T-cell (primary cell): ENCODE measurements around the gene MMP8. TPM values are rescaled to one million over a fixed set of nuclear protein-coding genes. Genes with fewer than 3 reads are reported as not detected.

Experiments used
- ATAC-seq, 4 experiments: fragments of 200-7000 bp in 3 of 4; fragments of 150-1000 bp in 1 of 4; cut with Tn5 transposase; replicated peaks in 1 of 4; 1 replicate in 3 of 4; 2 replicates in 1 of 4; pipeline ENCODE4 v1.10.0; 2021; ENCODE audit warnings: moderate library complexity in 3 of 4, mild to moderate bottlenecking in 2 of 4, moderate number of reproducible peaks in 1 of 4
- CTCF ChIA-PET, 2 donors: fragments of 300-600 bp; sonication (Branson Sonifier 250); formaldehyde crosslinking; loops; one replicate each; lab custom pipeline; 2022; ENCODE audit warnings: antibody characterized with exemption in 2 of 2; lab: Charles Lee
- POLR2A ChIA-PET, 2 donors: fragments of 300-600 bp; sonication (Branson Sonifier 250); formaldehyde crosslinking; loops; one replicate each; lab custom pipeline; 2022; ENCODE audit warnings: antibody characterized with exemption in 2 of 2; lab: Charles Lee
- DNase-seq, 35 experiments: peaks; one replicate each; pipeline versions ENCODE4 v3.0.0 to v3.0.0-alpha.2; 2013 to 2023
- H3K27ac ChIP-seq: one replicate; pipeline ENCODE4 v1.5.1; 2013; ENCODE audit warnings: low read length
- H3K27me3 ChIP-seq, 2 experiments: replicated peaks in 1 of 2; 1 replicate in 1 of 2; 2 replicates in 1 of 2; pipeline versions ENCODE4 v1.6.1 to v1.7.0; 2013; ENCODE audit warnings: low read length in 1 of 2, mixed read lengths in 1 of 2; ENCODE audit not compliant: control insufficient read depth in 2 of 2, insufficient read depth in 2 of 2; ENCODE audit errors: extremely low read depth in 1 of 2
- H3K36me3 ChIP-seq, 2 donors: 1 replicate in 1 of 2; 2 replicates in 1 of 2; pipeline versions ENCODE4 v1.6.1 to v1.7.0; 2013; ENCODE audit warnings: low read length in 1 of 2; ENCODE audit not compliant: control insufficient read depth in 2 of 2, insufficient read depth in 1 of 2; ENCODE audit errors: extremely low read depth in 1 of 2
- H3K4me1 ChIP-seq, 2 experiments: 1 replicate in 1 of 2; 2 replicates in 1 of 2; pipeline versions ENCODE4 v1.6.1 to v1.7.0; 2013; ENCODE audit warnings: low read length in 2 of 2, mixed read lengths in 1 of 2; ENCODE audit not compliant: insufficient read depth in 2 of 2, control insufficient read depth in 1 of 2; ENCODE audit errors: extremely low read depth in 1 of 2
- H3K4me3 ChIP-seq, 2 donors: 1 replicate in 1 of 2; 2 replicates in 1 of 2; pipeline versions ENCODE4 v1.5.1 to v1.7.0; 2013; ENCODE audit warnings: mild to moderate bottlenecking in 2 of 2, low read length in 1 of 2, moderate library complexity in 1 of 2; ENCODE audit not compliant: control insufficient read depth in 1 of 2; ENCODE audit errors: extremely low read depth in 1 of 2
- H3K9me3 ChIP-seq: 2 replicates; pipeline ENCODE4 v1.7.0; 2013
- H3K27ac Mint-ChIP-seq, 2 donors: one replicate each; pipeline ENCODE4 v1.8.0; 2020 to 2021; ENCODE audit warnings: mild to moderate bottlenecking in 2 of 2, mixed read lengths in 2 of 2
- H3K27me3 Mint-ChIP-seq, 2 donors: one replicate each; pipeline ENCODE4 v1.8.0; 2021 to 2022; ENCODE audit warnings: mixed read lengths in 2 of 2
- H3K36me3 Mint-ChIP-seq: one replicate; pipeline ENCODE4 v1.8.0; 2021; ENCODE audit warnings: mixed read lengths
- H3K4me1 Mint-ChIP-seq, 3 donors: one replicate each; pipeline ENCODE4 v1.8.0; 2020 to 2022; ENCODE audit warnings: mixed read lengths in 3 of 3, mild to moderate bottlenecking in 1 of 3
- H3K4me3 Mint-ChIP-seq, 3 donors: one replicate each; pipeline ENCODE4 v1.8.0; 2020 to 2022; ENCODE audit warnings: mild to moderate bottlenecking in 3 of 3, mixed read lengths in 3 of 3, moderate library complexity in 3 of 3
- H3K9me3 Mint-ChIP-seq, 3 donors: one replicate each; pipeline ENCODE4 v1.8.0; 2020 to 2022; ENCODE audit warnings: mixed read lengths in 3 of 3
- WGBS: methylation state at CpG from one replicate; pipeline ENCODE4 v1.1.5; 2013; ENCODE audit warnings: missing lambda C conversion rate; ENCODE audit not compliant: insufficient coverage; 5-methylcytosine and 5-hydroxymethylcytosine counted together
- total RNA-seq, 35 experiments: library from RNA in 6 of 35; stranded (reverse) in 6 of 35; fragments of 120-200 nt in 1 of 35; gene quantifications; one replicate each; pipeline versions ENCODE4 v1.2.1 to v1.2.4 and lab custom pipeline; 2013 to 2026

The MMP8 gene, protein sequence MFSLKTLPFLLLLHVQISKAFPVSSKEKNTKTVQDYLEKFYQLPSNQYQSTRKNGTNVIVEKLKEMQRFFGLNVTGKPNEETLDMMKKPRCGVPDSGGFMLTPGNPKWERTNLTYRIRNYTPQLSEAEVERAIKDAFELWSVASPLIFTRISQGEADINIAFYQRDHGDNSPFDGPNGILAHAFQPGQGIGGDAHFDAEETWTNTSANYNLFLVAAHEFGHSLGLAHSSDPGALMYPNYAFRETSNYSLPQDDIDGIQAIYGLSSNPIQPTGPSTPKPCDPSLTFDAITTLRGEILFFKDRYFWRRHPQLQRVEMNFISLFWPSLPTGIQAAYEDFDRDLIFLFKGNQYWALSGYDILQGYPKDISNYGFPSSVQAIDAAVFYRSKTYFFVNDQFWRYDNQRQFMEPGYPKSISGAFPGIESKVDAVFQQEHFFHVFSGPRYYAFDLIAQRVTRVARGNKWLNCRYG
- total RNA-seq (not detected), total RNA-seq (lab: John Stamatoyannopoulos, UW) (0 to 0.10 (median 0) reads per million in 29 experiments)
- not detected for total RNA-seq (2013)

DNA sequence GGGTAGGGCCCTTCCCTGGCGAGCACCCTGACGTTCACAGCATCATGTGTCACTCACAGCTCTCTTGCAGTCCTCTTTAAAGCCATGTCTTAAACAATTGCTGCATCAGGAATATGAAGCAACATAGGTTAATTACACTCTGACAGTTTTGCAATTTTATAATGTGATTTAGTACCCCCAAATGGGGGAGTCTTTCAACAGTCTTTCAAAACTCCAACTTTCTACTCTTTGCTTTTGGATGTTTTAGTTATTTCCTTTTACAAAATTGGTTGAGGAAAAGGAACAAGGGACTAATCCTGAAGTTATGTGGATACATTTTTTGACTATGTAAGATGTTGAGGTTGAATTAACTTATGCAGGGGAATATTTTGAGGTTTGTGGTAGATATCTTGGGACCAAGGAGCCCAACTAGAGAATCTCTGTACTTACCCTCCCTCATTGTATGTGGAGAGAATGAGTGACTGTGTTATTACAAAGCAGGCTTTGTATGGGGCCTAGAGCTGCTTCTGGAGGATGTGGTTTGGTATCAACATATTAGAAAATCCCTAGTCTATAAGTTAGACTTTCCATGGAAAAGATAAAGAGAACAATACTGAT is at the start of gene MMP8:
TSS of gene MMP8 (minus strand) at position 51 of the 597 bp plus-strand sequence. CDS start 99 bp downstream, outside the sequence.
- Histone ChIP-seq H3K36me3 (no peaks in the 10 kb centered on the region), H3K27ac (no peak within 1 kb of the TSS), H3K4me3 (no peak within 1 kb of the TSS), H3K4me1 (no peaks in the 10 kb centered on the region), H3K9me3 (no peaks in the 10 kb centered on the region), H3K27me3 (no peaks in the 10 kb centered on the region)
- Mint-ChIP-seq H3K4me1 (no peaks in the 10 kb centered on the region), H3K4me3 (no peak within 1 kb of the TSS), H3K27ac (no peak within 1 kb of the TSS), H3K36me3 (no peaks in the 10 kb centered on the region), H3K27me3 (peaks cover 2 to 6% of the 10 kb centered on the region in 2 donors), H3K9me3 (peaks cover 1 to 6% (median 4%) of the 10 kb centered on the region in 3 donors)
- ChIA-PET CTCF (no interaction called here), POLR2A (no interaction called here)
- no peak for ATAC-seq
- no CpG with 5 or more reads among the region's 2 CpGs for WGBS
- no peak for DNase-seq

DNA sequence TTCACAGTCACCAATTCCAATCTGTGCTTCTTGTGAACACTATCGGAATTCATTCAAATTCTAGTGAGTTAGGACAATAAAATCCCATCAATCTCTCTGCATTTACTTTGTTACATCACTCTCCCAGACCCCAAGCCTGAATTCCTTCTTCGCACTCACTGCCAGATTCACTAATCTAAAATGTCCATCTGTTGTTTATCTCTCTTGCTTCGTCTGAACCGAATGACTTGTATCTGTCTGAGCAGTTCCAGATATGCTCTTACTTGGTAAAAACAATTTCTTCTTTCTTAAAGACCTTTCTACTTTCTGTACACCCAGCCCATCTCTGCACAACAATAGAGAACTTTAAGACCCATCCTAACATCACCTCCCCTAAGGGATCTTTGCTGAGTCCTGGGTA is 48.6 kb upstream of the MMP8 start:
- WGBS = 94% methylated on average over 4 of the region's 4 CpGs
- Mint-ChIP-seq H3K9me3 (no peaks in the 10 kb centered on the region), H3K27me3 (peaks cover 5 to 21% of the 10 kb centered on the region in 2 donors), H3K4me1 (no peaks in the 10 kb centered on the region), H3K36me3 (no peaks in the 10 kb centered on the region), H3K4me3 (no peak overlapping the region), H3K27ac (no peak overlapping the region)
- Histone ChIP-seq H3K36me3 (no peaks in the 10 kb centered on the region), H3K9me3 (no peaks in the 10 kb centered on the region), H3K4me1 (no peaks in the 10 kb centered on the region), H3K4me3 (no peak overlapping the region), H3K27me3 (peaks cover 0 to 3% of the 10 kb centered on the region in 2 experiments), H3K27ac (no peak overlapping the region)
- DNase-seq = no peak
- no peak for ATAC-seq
- CTCF ChIA-PET = no interaction called here
- POLR2A ChIA-PET = no interaction called here

DNA sequence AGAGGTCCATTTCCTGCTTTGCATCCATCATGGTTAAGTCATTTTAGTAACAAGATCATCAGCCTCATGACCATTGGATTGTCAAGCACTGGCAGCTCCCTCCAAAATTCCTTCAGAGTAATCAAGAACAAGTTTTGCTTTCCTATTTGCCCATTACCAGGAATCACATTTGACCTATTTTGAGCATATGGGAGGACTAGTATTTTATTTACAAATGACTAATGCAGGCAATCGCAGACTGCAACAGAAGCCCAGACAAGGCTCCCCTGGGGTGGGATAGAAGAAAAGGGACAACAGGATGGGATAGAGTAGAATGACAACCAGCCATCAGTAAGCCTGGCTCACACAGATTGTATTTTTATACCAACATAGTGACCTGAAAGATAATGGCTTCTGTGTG is 46.6 kb upstream of the MMP8 start:
- no peak overlapping the region for H3K4me3 ChIP-seq
- no peaks in the 10 kb centered on the region for H3K4me1 ChIP-seq
- H3K27me3 ChIP-seq = peaks cover 0 to 7% of the 10 kb centered on the region in 2 experiments
- Mint-ChIP-seq H3K36me3 (no peaks in the 10 kb centered on the region), H3K4me3 (no peak overlapping the region), H3K27me3 (peaks cover 5 to 28% of the 10 kb centered on the region in 2 donors), H3K4me1 (no peaks in the 10 kb centered on the region), H3K27ac (no peak overlapping the region), H3K9me3 (no peaks in the 10 kb centered on the region)
- CTCF ChIA-PET = no interaction called here
- H3K36me3 ChIP-seq = no peaks in the 10 kb centered on the region
- H3K9me3 ChIP-seq = no peaks in the 10 kb centered on the region
- no CpG with 5 or more reads among the region's 1 CpG for WGBS
- no peak overlapping the region for H3K27ac ChIP-seq
- POLR2A ChIA-PET = no interaction called here
- no peak for ATAC-seq
- no peak for DNase-seq

DNA sequence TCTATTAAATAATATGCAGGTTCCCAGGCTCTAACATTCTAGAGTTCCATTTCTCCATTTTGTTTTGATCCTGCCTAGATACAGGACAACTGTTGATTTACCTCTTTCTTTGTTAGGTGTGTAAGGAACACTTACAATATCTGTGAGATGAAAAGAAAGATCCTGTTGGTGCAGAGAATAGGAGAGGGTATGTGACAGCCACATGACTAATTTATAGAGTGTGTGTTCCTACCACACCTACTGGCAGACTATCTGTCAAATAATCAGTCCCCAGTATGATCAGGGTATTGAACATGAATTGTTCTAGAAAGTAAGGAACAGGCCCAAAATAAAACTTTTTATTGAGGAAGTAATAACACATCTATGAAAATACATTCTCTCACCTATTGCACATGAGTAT is 45.4 kb upstream of the MMP8 start:
- Mint-ChIP-seq H3K36me3 (no peaks in the 10 kb centered on the region), H3K9me3 (no peaks in the 10 kb centered on the region), H3K27ac (no peak overlapping the region), H3K4me1 (no peaks in the 10 kb centered on the region), H3K27me3 (peaks cover 5 to 28% of the 10 kb centered on the region in 2 donors), H3K4me3 (no peak overlapping the region)
- ChIA-PET CTCF (no interaction called here), POLR2A (no interaction called here)
- no peak for DNase-seq
- Histone ChIP-seq H3K36me3 (no peaks in the 10 kb centered on the region), H3K4me1 (no peaks in the 10 kb centered on the region), H3K27me3 (peaks cover 0 to 7% of the 10 kb centered on the region in 2 experiments), H3K27ac (no peak overlapping the region), H3K4me3 (no peak overlapping the region), H3K9me3 (no peaks in the 10 kb centered on the region)
- no peak for ATAC-seq

DNA sequence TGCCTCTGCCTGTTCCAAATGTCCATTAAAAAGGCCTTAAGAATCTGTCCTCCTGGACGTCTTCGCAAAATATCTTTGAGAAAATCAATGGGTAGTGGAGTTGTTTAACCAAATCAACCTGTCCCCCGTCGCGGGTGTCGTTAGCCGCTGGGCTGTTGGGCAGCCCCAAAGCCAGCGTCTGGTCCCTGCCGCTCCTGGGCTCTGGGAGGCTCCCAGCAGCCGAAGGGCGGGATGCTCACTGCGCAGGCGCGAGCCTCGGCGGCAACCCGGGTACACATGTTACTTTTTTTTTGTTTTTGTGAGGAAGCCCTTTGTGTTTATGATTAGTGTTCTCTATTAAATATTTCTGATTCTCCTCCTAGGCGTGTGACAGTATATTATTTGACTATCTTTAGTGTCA is 43.0 kb upstream of the MMP8 start:
- Mint-ChIP-seq H3K4me3 (no peak overlapping the region), H3K9me3 (no peaks in the 10 kb centered on the region), H3K36me3 (no peaks in the 10 kb centered on the region), H3K27me3 (peaks cover 5 to 33% of the 10 kb centered on the region in 2 donors), H3K4me1 (no peaks in the 10 kb centered on the region), H3K27ac (no peak overlapping the region)
- Histone ChIP-seq H3K27me3 (peaks cover 0 to 7% of the 10 kb centered on the region in 2 experiments), H3K4me1 (no peaks in the 10 kb centered on the region), H3K27ac (no peak overlapping the region), H3K9me3 (no peaks in the 10 kb centered on the region), H3K4me3 (no peak overlapping the region), H3K36me3 (no peaks in the 10 kb centered on the region)
- ChIA-PET POLR2A (no interaction called here), CTCF (no interaction called here)
- no peak for ATAC-seq
- 55% methylated on average over 10 of the region's 18 CpGs for WGBS
- no peak for DNase-seq

DNA sequence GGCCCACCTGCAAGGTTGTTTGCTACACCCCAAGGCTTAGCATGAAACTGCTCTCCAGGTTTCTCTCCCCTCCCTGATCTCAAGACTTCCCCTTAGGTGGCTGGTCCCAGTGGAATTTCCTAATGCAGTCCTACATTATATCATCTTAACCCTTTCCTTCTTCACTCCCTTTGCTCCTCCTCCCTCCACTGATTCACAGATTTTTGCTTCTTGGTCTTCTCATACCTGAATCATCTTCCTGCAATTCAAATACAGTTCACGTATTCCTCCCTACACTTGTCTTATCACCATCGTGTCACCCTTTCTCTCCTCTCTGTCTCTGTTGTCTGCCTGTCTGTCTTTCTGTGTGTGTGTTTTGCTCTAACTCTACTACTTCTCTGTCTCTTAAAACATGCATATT is 38.7 kb upstream of the MMP8 start:
- ATAC-seq (no peak), DNase-seq (no peak)
- Mint-ChIP-seq H3K27me3 (peaks cover 0 to 18% of the 10 kb centered on the region in 2 donors), H3K4me3 (no peak overlapping the region), H3K4me1 (no peaks in the 10 kb centered on the region), H3K9me3 (no peaks in the 10 kb centered on the region), H3K36me3 (no peaks in the 10 kb centered on the region), H3K27ac (no peak overlapping the region)
- WGBS = 67% methylated on average over 1 of the region's 2 CpGs
- H3K36me3 ChIP-seq = no peaks in the 10 kb centered on the region
- no peaks in the 10 kb centered on the region for H3K4me1 ChIP-seq
- H3K27ac ChIP-seq = no peak overlapping the region
- no peak overlapping the region for H3K4me3 ChIP-seq
- peaks cover 0 to 5% of the 10 kb centered on the region in 2 experiments for H3K27me3 ChIP-seq
- POLR2A ChIA-PET = no interaction called here
- CTCF ChIA-PET = no interaction called here
- H3K9me3 ChIP-seq = no peaks in the 10 kb centered on the region
